NT2/D1 (cell line): ENCODE measurements around the gene PLCXD3.
"Not testable (repeated sequence)": the region's sequence is repeated elsewhere in the genome, so short reads cannot be mapped to it uniquely, and the experiment has no call there.

Experiments used
- DNase-seq: peaks from one replicate; pipeline ENCODE4 v3.0.0-alpha.2; 2011; ENCODE audit warnings: low read depth, low spot score
- H3K27me3 ChIP-seq: 2 replicates; pipeline ENCODE4 v1.6.0; 2011; ENCODE audit warnings: mild to moderate bottlenecking; ENCODE audit not compliant: insufficient read length, insufficient read depth
- H3K36me3 ChIP-seq: 2 replicates; pipeline ENCODE4 v1.6.1; 2011; ENCODE audit warnings: mild to moderate bottlenecking, low read length, mixed read lengths; ENCODE audit not compliant: insufficient read depth, insufficient read length
- H3K4me1 ChIP-seq: 2 replicates; pipeline ENCODE4 v1.5.1; 2011; ENCODE audit not compliant: insufficient read depth, insufficient read length
- H3K4me3 ChIP-seq: 2 replicates; pipeline ENCODE4 v1.5.1; 2011; ENCODE audit warnings: low read depth; ENCODE audit not compliant: insufficient read length
- H3K9ac ChIP-seq: 2 replicates; pipeline ENCODE4 v1.6.0; 2011; ENCODE audit warnings: low read depth; ENCODE audit not compliant: insufficient read length
- H3K9me3 ChIP-seq: 2 replicates; pipeline ENCODE4 v1.5.1; 2011; ENCODE audit warnings: mild to moderate bottlenecking, low read length; ENCODE audit not compliant: insufficient read depth
- SUZ12 ChIP-seq: IDR thresholded peaks from 2 replicates; pipeline ENCODE4 v1.6.1; 2011; ENCODE audit not compliant: insufficient read length, insufficient read depth; ENCODE audit errors: extremely low read depth
- YY1 ChIP-seq: IDR thresholded peaks from 2 replicates; pipeline ENCODE4 v1.6.1; 2011; ENCODE audit not compliant: insufficient read length, insufficient read depth
- ZNF274 ChIP-seq: IDR thresholded peaks from 2 replicates; pipeline ENCODE4 v1.6.1; 2011; ENCODE audit warnings: mild to moderate bottlenecking, low read depth, low read length

Gene PLCXD3

GRCh38 chr5:41485533-41485932 is 24.9 kb downstream of the PLCXD3 start:
- H3K27me3 ChIP-seq: no peaks in the 10 kb centered on the region
- no peak overlapping the region for H3K4me3 ChIP-seq
- no peaks in the 10 kb centered on the region for H3K36me3 ChIP-seq
- H3K4me1 ChIP-seq: no peaks in the 10 kb centered on the region
- no peaks in the 10 kb centered on the region for H3K9me3 ChIP-seq
- DNase-seq: no peak
- H3K9ac ChIP-seq: no peak overlapping the region
- TF ChIP-seq SUZ12: no peak
- TF ChIP-seq YY1: no peak
- TF ChIP-seq ZNF274: no peak

- TF ChIP-seq SUZ12: no peak
- no peak for TF ChIP-seq YY1
- TF ChIP-seq ZNF274: no peak
- Histone ChIP-seq H3K9ac (no peak overlapping the region), H3K4me3 (no peak overlapping the region), H3K27me3 (no peaks in the 10 kb centered on the region), H3K36me3 (no peaks in the 10 kb centered on the region), H3K9me3 (no peaks in the 10 kb centered on the region), H3K4me1 (no peaks in the 10 kb centered on the region)
- DNase-seq: no peak
Observed at GRCh38 chr5:41482715-41483114, 27.7 kb downstream of the PLCXD3 start.

- no peak for TF ChIP-seq ZNF274
- TF ChIP-seq SUZ12: no peak
- TF ChIP-seq YY1: no peak
- Histone ChIP-seq H3K4me3 (no peak overlapping the region), H3K4me1 (no peaks in the 10 kb centered on the region), H3K27me3 (no peaks in the 10 kb centered on the region), H3K9me3 (no peaks in the 10 kb centered on the region), H3K36me3 (no peaks in the 10 kb centered on the region), H3K9ac (no peak overlapping the region)
- no peak for DNase-seq
Observed at GRCh38 chr5:41482173-41482572, 28.2 kb downstream of the PLCXD3 start.

- not testable (repeated sequence) for H3K9ac ChIP-seq, H3K4me1 ChIP-seq, H3K27me3 ChIP-seq, H3K36me3 ChIP-seq, H3K4me3 ChIP-seq, DNase-seq
- peaks cover 12% of the 10 kb centered on the region; the same call in 1 of the 2 replicates for H3K9me3 ChIP-seq
Observed at GRCh38 chr5:41471571-41472208, 38.7 kb downstream of the PLCXD3 start.

GRCh38 chr5:41465493-41466171 is 44.8 kb downstream of the PLCXD3 start:
- Histone ChIP-seq H3K27me3 (no peaks in the 10 kb centered on the region), H3K4me3 (no peak overlapping the region), H3K9ac (no peak overlapping the region), H3K36me3 (no peaks in the 10 kb centered on the region), H3K4me1 (no peaks in the 10 kb centered on the region), H3K9me3 (no peaks in the 10 kb centered on the region)
- DNase-seq: no peak
- TF ChIP-seq SUZ12: no peak
- no peak for TF ChIP-seq ZNF274
- no peak for TF ChIP-seq YY1

GRCh38 chr5:41459557-41459956 is 50.8 kb downstream of the PLCXD3 start:
- Histone ChIP-seq H3K27me3 (no peaks in the 10 kb centered on the region), H3K4me1 (no peaks in the 10 kb centered on the region), H3K4me3 (no peak overlapping the region), H3K9me3 (no peaks in the 10 kb centered on the region), H3K9ac (no peak overlapping the region), H3K36me3 (no peaks in the 10 kb centered on the region)
- DNase-seq: no peak
- no peak for TF ChIP-seq SUZ12
- TF ChIP-seq YY1: no peak
- no peak for TF ChIP-seq ZNF274

- Histone ChIP-seq H3K9ac (no peak overlapping the region), H3K27me3 (no peaks in the 10 kb centered on the region), H3K36me3 (no peaks in the 10 kb centered on the region), H3K9me3 (no peaks in the 10 kb centered on the region), H3K4me3 (no peak overlapping the region), H3K4me1 (no peaks in the 10 kb centered on the region)
- no peak for DNase-seq
- TF ChIP-seq SUZ12 (no peak), ZNF274 (no peak), YY1 (no peak)
Observed at GRCh38 chr5:41457094-41457493, 53.3 kb downstream of the PLCXD3 start.
